NCI-H1694 treated with DMSO at 0.1 percent for 48 hours (cell line): ENCODE results near the gene SFXN5.

Experiments
- DNase-seq: peaks from one replicate; lab custom pipeline; 2025; lab: John Stamatoyannopoulos, UW

SFXN5 gene

DNA sequence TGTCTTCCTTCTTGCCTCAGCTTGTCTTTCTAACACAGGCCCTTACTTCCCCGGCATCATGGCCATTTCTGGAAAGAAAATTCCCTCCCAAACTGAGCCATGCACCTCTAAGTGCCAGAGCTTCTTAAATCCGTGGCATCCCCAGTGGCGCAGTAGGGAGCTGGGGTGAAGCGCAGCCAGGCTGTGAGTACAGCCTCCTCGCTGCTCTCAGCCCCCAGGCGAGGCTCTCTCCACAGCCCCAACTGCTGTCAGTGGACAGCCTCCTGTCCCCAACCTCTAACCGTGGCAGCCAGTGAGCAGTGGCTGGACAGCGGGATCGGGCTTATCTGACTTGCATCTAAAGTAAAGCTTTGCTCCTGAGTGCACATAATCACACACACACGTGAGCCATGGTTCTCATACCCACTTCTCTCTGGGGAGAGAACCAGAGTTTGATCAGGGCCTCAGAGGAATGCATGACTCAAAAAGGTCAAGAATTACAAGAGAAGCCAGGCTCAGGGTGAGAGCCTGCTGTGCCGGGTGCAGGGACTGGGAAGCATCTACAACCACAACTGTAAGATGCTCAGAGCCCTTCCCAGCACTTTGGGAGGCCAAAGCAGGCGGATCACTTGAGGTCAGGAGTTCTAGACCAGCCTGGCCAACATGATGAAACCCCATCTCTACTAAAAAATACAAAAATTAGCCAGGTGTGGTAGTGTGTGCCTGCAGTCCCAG lies 50.7 kb downstream of the SFXN5 start:
- DNase-seq, result no peak

DNA sequence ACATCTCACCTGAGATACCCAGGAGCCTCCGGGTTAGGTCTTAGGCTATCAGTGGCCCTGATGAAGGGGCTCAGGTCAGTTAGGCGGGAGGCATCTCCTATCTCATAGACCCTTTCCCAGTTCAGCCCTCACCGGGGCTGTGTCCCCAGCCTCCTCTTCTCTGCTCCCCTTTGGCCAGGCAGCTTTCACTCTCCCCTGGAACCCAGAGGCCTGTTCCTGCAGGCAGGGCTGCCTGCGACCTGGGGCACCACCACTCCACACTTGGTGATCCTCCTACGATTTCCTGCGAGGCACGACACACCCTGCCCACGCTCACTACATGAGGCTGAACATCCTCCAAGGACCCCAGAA lies 51.2 kb downstream of the SFXN5 start:
- no peak for DNase-seq

DNA sequence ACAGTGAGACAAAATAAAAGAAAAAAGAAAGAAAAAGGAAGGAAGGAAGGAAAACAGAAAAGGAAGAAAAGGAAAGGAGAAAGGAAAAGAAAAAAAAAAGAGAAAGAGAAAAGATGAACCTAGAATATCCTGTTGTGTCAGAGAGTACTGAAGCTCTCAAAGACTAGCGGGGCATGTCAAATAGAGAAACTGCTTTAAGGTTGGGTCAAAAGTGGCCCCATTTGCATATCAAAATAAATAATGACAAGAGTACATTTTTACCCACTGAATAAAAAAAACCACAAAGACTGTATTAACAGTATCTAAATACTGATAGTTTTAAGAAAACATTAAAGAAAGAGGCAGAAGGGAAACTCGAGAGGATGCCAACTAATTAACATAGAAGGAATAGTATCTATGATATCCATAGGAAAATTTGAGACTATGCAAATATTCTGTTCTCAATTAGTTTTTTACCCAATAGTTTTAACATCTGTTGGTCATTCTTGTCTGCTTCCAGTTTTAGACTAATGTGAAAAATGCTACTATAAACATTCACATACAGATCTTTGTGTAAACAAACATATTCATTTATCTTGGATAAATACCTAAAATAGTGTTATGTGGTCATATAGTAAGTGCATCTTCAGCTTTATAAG lies 53.2 kb downstream of the SFXN5 start:
- DNase-seq, result no peak

DNA sequence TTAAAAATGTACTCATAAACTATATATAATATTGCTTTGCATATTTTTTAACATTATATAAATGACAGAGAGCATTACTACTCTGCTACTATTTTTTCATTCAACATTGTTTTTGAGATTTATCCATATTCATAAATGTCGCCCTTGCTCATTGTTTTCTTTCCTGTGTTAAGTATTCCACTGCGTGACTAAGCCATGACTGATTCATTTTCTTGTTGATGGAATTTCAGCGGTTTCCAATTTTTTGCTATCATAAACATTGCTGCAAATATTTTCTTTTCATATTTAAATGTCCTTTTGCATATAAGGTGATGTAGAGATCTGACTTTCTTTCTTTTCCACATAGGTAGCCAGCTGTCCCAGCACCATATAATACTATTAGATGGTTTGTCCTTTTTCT lies 57.6 kb downstream of the SFXN5 start:
- DNase-seq, result no peak

DNA sequence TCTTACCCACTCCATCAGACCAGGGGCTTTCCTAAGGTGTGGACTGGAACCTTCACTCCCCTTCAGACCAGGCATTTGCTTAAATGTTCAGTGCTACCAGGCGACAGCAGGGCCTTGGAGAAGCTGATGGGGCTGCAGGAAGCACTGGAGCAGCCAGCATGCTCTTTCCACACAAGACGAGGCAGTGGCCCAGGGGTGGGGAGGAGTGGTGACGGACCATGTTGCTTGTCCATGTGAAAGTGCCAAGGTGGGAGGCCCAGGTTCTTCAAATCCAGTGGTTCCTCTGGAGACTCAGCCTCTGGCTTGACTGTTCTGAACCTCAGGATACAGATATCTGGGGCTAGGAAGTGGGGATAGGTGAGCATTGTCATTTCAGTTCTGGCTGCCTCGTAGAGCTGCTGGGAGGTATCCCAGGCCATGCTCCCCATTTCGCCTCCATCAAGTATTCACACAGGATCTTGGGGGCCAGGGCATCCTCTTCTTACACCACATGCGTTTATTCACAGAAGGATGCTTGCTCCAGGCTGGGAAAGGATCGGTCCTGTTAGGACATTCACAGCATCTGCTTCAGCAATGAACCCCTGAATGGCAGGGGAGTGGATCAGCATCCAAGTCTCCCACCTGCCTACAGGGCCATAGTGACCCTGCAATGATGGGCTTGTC lies 62.2 kb downstream of the SFXN5 start:
- DNase-seq, result no peak

DNA sequence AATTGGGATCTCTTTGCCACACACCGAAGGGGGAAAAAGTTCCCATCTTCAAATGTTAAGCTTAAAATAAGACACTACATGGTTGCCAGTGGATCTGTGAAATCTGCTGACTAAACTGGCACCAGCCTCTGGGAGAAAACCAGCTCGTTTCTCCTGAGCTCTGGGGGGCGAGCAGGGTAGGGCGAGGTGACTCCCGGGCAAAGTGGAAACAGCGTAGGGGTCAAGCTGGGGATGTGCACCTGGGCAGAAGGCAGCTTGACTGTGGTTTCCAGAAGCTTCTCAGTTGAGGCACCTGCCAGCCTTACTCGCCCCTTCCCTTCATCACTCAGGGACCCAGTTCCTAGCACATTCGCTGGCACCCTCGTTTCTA lies 62.8 kb downstream of the SFXN5 start:
- DNase-seq, result no peak

DNA sequence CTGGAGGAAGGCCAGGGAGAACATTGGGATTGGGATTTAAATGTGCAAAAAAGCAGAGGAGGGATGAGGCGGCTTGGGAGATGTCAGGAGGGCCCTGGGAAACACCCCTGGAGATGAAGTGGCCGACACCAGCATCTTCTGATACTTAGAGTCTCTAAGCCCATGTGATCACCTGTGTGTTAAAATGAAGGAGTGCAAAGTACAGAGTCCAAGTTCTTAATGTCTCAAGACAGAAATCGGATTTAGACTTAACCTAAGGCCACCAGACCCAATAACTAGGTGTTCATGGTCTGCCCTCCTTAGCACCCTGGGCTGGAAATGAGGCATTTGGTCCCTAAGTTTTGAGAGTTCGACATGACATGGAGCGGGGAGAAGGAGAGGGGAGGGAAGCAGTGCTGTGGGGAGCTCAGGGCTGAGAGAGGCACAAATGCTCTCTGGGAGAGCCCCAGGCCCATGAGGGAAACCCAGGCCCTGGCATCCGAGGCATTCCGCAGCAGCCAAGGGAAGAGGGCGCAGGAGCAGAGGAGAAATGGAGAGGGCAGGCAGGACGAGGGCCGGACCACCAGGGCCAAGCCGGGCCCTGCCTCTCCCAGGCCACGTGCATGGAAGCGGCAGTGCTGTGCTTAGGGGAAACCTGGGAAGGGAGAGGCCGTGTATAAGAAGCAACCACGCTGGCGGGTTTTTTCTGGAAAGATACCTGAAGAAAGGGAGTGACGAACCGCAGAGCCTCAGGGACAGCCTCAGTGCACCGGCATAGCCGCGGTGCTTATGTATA lies 63.3 kb downstream of the SFXN5 start:
- no peak for DNase-seq

DNA sequence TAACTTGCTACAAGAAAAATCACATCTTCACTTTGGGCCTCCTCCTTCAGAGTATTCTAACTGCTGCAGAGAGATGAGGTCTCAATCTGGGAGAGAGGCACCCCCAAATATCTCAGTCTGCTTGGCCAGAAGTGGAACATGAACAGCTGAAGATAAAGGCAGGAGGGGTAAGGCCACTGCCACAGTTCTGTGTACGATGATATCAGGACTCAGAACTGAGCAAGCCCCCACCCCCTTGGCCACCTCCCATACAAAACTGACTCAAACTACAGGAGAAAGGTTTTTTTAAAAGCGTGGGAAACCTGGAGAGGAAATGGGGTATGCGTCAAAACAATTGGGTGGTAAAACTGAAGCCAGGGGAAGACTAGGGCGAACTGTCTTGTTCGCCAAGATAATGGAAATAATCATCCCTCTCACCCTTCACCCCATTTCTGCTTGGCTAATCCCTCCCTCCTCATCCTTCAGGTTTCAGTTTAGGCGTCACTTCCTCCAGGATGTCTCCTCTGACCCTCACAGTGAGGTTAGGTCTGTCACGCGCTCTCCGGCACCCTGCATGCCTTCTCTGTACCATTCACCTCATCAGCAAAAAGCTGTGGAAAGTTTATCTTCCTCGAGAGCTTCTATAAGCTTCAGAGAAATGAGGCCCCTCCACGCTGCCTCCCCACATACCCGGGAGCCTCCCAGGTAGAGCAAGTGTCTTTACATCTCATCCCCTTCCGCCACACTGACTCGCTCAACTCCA lies 64.4 kb downstream of the SFXN5 start:
- no peak for DNase-seq

DNA sequence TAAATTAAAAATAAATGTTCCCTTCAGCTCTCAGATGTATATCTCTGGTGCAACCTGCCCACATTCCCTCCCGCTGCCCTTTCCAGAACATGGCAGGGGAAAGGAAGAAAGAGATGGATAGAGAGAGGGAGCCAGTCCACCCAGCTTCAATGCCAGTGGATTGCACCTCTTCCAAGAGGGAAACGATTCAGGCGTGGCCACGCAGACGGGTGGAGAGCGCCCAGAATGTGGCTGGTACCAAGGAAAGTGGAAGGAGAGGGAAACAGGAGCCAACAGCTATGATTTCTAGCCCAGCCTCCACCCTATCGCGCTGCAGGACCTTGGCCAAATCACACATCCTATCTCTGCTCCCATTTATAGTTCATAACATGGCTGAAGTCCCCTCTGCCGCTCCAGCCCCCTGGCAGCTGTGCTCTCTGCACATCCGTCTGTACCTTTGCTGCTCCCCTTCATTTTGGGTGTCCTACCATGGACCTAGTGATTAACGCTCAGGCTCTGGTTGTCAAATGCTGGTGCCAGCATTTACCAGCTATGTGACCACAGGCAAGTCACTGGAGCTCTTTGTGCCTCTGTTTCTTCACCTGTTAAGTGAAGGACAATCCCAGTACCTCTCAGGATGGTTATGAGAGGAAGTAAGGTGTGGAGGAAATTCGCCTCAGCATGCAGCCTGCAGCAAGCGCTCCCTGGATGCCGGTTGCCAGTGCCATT lies 66.5 kb downstream of the SFXN5 start:
- DNase-seq, result no peak

DNA sequence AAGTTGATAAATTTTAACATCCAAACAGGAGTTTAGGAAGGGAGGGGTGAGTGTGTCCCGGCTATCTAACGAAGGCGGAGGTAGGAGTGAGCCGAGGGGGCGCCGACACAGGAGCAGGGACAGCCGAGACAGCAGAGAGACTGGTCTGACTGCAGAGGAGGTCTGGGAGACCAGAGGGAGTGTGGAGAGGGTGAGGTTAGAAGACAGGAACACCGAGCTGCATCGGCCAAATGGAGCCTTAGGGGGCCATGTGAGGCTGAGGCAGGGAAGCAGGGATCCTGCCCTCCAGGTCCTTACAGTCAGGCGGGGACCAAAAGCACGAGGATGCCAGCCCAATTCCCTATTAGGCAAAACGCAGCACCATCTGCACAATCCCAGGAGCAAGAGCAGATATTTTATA lies 67.0 kb downstream of the SFXN5 start:
- DNase-seq, result no peak

DNA sequence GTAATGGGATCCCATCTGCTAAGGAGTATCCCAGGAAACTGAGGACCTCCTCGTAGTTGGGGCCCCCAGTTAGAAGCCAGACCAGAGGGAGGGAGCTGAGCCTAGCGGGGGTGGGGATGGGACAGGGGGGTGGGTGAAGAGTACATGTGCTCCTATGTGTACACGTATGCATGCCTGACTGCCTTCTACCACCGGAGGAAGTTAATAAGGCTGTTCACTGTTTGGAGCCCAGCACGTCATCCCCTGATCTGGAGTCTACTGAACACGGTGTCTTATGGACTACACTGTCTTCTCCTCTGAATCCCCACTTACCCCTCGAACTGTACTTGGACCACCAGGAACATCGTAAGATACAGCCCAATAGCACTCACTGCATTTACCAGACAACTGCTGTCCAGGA lies 68.5 kb downstream of the SFXN5 start:
- no peak for DNase-seq

DNA sequence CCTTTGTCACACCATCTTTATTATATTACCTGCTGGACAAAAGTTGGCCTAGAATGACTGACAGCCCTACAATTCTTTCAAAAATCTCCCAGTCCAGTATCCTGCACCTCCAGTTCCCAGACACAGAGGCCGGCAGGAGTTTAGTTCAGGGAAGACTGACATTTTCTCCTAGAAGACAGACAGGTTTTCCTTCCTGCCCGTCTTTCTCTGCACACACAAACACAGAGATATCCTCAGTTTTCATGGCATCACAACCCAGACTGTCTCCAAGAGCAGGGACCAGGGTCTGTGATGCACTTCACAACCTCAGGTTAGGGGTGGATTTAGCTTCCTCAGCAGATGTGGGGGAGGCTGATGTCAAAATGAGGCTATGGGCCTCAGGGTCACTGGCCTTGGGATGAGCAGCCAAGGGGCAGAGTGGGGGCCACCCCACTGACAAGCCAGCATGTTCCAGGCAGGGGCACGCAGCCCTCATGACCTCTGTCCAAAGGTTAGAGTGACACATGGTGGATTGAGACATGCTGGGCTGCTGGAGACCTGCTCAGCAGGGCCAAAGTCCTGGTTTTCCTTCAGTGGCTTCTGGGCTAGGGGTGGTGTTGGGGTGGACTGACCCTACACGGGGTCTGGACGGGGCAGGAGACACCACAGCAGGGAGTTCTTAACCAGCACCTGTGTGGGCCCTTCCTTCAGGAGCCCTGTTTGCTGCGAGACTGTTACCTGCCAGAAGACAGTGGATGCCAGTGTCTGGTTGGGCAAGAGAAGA lies 70.5 kb downstream of the SFXN5 start:
- DNase-seq, result no peak

DNA sequence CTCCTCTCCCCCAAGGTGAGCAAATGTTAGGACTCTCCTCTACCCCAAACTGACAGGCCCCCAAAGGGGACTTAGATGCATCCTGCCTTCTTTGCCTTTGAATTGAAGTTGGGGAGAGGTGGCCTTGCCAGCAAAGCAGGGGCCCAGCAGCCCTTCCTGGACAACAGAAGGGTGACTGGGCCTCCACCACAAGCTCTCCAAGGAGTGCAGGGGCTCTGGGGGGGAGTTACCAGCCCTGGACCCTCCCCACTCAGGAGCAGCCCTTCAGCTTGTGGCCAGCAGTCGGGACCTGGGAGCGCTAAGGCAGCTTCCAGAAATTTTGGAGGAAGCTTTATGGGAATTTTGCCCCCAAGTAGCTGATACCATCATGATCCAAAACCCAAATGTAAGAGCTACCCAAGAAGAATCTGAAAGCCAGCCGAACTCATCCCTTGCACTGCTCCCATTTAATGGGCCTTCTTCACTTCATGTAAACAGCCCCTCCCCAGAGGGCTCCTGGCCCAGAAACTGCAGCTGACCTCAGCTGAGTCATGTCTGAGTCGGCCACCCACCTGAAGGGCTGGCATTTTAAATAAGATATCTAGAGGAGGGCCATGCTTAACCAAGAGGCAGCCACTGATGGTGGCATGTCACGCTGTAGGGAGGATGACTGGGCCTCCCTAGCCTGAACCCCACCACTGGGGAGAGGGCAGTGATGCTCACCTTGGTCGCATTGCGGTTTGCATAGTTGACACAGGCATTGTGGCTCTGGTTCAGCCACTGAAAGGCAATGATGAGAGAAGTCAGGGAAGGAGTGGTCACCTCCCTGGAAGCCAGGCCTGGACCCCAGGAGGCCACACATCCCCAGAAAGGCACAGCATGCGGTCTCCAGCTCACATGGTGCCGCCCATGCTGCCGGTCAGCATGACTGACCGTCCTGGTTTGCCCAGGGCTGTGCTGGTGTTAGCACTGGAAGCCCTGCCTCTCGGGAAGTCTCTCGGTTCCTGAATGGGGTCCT lies 71.5 kb downstream of the SFXN5 start:
- DNase-seq, result no peak

DNA sequence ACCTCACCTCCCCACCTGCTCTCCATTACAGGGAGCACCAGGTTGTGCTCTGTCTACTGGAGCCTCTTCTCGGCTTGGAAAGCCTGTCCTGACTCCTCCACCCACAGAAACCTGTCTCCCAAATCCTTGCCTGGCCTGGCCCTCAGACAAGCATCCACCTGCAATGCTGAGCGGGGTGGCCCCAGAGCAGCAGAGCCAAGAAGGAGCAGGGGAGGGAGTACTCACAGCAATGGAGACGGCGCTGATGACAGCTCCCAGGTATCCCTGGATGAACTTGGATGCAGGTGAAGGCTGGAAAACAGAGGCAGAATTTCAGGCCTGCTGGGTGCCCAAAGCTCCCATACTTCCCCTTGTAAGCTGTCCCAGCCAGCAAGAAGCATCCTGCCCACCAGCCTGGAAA lies 72.8 kb downstream of the SFXN5 start:
- no peak for DNase-seq

DNA sequence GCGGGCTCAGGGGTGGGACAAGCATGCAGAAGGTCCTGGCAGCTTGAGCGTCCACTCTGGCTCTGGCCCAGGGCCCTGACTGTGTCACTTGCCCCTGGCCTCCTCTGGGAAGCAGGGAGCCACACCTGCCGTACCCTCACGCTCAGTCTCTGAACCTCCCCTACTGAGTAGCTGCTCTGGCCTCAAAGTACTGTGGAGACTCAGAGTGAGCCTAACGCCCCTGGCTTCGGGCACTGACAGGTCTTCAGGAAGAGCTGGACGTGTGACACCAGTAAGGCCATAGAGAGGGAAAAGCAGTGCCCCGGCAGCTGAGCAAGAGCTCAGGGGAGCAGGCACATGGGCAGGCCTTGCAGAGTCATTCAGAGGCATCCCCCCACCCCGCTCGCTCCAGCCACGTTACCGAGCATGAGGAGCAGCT lies 73.3 kb downstream of the SFXN5 start:
- no peak for DNase-seq

DNA sequence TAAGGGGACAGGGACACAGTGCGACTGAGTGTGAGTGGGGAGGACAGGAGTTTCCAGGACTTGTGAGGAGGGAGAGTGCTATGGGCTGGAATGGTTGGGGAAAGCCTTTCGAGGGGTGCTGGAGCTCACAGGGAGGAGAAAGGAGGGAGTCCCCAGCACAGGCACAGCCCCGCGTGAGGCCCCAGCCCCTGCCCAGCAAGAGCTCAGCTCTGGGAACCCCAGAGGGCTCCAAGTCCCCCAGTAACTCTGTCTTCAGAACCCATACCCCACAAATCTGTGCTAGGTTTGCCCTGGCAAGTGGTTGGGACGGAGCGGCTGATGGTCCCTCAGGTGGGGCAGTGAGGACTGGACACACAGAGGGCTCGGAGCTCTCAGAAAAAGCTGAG lies 75.4 kb downstream of the SFXN5 start:
- DNase-seq, result no peak

DNA sequence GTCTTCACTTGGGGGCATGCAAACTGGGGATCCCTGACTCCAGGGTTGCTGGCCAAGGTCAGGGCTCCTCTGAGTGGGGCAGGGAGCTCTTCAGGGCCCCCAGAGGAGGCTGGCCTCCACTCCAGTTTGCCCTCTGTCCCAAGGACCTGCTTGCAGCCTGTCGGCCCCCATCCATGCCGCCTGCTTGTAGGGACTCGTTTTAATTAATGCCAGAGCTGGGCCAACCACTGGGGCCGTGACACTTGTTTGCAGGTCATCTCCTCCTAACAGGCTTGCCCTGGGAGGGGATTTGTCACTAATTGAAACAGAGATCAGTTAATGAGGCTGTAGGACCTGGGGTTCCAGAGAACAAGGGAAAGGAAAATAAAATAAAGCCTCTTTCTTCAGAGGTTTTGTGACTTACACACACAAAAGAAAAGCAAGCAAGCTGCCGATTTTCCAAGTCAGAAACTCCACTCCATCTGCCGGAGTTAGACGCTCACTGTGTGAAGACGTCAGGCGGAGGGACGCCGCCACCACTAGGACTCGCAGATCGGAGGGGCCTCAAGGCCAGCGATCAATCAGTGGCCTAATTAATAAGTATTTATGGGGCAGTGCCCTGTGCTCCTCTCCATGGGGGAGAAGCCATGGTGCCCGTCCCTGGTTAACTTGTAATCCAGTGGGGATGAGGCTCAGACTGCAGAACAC lies 75.9 kb downstream of the SFXN5 start:
- no peak for DNase-seq

DNA sequence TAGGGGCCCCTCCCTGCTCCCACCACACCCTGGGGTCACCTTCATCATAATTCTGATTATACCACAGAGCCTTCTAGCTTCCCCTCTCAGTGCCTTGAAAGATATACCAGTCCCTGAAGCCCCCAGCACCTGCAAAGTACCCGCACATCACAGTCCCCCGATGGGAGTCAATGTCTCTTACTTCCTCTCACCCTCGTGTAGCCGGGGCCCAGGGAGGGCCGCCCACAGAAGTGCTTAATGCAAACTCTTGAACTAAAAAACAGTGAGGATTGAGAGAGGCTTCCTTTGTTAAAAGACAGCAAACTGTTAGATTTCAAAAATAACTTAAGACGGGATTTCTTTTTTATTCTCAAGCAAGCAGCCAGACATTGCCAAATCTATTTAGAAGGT lies 76.5 kb downstream of the SFXN5 start:
- no peak for DNase-seq
